ENCODE measurements around the gene DLGAP4.

DNA sequence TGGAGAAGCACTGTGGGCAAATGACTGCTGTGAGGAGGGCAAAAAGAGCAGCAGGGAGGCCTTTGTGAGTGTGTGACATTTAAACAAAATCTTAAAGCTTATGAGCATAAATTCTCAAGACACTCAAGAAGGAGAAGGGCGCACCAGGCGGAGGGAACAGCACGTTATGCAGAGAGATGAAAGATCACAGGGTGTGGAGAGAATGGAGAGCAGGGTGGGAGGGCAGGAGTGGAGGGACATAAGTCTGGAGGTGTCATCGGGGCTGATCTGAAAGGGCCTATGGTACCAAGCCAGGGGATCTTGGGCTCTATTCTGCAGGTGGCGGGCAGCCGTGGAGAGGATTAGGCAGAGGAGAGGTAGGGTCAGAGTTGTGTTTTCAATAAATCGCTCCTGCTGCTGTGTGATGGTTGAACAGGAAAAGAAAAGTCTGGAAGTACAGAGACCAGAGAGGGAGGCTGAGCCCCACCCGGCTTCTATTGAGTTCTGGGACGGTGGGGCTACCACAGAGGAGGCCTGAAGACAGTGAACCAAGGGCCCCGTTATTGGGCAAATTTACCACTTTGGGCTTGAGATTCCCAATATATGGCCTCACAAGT, 24.3 kb upstream of the DLGAP4 start:
- TF ChIP-seq CTCF (conservative IDR thresholded peaks at IDR 0.05; ENCODE audit: low read depth, low read length) (no peak), EZH2 (IDR thresholded peaks at IDR 0.05; ENCODE audit: borderline replicate concordance, low read depth, low read length, poor library complexity, severe bottlenecking) (no peak)

All from A673 (cell line).